ENCODE measurements around the gene F2R.

The F2R gene

DNA sequence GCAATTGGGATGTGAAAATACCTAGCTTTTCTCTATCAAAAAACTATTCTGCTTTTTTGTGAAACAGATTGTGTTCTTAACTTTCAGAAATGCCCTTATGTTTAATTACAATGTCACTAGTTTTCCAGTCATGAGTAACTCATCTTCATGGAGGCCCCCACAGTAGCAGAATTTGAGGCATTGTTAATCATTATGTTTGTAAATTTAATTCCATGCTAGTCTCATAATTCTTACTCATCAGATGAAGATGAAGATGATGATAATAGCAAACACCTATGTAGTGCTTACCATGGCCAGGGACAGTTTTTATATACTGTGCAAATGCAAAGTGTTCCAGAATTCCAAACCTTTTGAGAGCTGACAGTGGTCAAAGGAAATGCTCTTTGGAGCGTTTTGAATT, 27.7 kb upstream of the F2R start:
- no peak for DNase-seq (ENCODE audit: low read depth)
- no peak overlapping the region for H3K4me3 ChIP-seq (ENCODE audit: low read depth, low read length)
- TF ChIP-seq MYC (IDR thresholded peaks at IDR 0.05; ENCODE audit: low read depth, low read length) (no peak), POLR2A (IDR thresholded peaks at IDR 0.05; ENCODE audit: extremely low read depth, insufficient read length) (no peak)
- TF ChIP-seq, protein P1, sequence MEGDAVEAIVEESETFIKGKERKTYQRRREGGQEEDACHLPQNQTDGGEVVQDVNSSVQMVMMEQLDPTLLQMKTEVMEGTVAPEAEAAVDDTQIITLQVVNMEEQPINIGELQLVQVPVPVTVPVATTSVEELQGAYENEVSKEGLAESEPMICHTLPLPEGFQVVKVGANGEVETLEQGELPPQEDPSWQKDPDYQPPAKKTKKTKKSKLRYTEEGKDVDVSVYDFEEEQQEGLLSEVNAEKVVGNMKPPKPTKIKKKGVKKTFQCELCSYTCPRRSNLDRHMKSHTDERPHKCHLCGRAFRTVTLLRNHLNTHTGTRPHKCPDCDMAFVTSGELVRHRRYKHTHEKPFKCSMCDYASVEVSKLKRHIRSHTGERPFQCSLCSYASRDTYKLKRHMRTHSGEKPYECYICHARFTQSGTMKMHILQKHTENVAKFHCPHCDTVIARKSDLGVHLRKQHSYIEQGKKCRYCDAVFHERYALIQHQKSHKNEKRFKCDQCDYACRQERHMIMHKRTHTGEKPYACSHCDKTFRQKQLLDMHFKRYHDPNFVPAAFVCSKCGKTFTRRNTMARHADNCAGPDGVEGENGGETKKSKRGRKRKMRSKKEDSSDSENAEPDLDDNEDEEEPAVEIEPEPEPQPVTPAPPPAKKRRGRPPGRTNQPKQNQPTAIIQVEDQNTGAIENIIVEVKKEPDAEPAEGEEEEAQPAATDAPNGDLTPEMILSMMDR (IDR thresholded peaks at IDR 0.05; ENCODE audit: low read depth, low read length): no peak
- TF ChIP-seq, protein P2, sequence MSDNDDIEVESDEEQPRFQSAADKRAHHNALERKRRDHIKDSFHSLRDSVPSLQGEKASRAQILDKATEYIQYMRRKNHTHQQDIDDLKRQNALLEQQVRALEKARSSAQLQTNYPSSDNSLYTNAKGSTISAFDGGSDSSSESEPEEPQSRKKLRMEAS (IDR thresholded peaks at IDR 0.05; ENCODE audit: low read depth, low read length): no peak

DNA sequence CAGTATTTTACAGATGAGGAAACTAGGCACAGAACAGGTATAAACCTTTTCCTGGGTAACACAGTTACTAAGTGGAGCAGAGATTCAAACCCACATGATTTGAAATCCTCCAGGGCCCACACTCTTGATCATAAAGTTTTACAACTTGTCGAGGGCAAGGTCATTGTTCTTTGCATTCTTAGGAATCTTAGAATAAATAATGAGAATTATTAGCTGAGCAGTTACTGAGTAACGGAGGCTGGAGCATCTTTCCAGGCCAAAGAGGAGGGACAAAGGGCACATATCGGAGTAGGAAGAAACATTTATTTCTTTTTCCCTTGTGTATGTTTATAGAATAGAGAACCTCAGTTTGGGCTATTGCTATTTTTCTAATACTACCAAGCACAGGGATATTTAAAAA, 27.1 kb upstream of the F2R start:
- TF ChIP-seq POLR2A (IDR thresholded peaks at IDR 0.05; ENCODE audit: extremely low read depth, insufficient read length) (no peak), MYC (IDR thresholded peaks at IDR 0.05; ENCODE audit: low read depth, low read length) (no peak)
- TF ChIP-seq, protein P1 (IDR thresholded peaks at IDR 0.05; ENCODE audit: low read depth, low read length): no peak
- TF ChIP-seq, protein P2 (IDR thresholded peaks at IDR 0.05; ENCODE audit: low read depth, low read length): no peak
- no peak for DNase-seq (ENCODE audit: low read depth)
- no peak overlapping the region for H3K4me3 ChIP-seq (ENCODE audit: low read depth, low read length)

DNA sequence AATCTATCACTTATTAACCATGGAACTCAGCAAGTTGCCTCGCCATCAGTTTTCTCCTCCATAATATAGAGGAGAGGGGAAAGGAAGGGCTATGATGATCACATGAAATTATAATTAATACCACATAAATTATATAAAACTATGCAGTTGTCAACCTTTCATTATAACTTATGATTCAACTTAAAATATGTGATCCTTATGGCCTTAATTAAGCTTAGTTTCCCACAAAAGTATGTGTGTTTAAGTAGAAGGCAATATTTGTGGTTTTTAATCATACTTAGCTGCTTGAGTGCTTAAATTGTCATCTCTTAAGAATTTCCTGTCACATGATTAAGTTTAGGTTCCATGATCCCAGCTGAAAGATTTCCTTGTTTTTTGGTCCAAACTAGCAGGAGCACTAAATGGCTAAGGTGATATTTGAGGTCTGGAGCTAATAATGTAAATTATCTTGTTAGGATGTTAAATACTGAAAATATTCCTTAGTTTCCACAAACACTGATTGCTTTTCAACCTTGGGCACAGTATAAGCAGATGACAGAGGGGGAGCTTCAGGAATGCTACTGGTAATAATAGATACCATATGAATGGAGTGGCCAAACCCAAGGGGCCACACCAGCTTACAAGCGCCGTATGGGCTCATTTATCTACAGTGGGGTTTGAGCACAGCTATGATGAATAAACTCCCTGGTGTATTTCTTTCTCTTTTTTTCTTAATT, 26.4 kb upstream of the F2R start:
- H3K4me3 ChIP-seq (ENCODE audit: low read depth, low read length): no peak overlapping the region
- TF ChIP-seq, protein P2 (IDR thresholded peaks at IDR 0.05; ENCODE audit: low read depth, low read length): no peak
- TF ChIP-seq POLR2A (IDR thresholded peaks at IDR 0.05; ENCODE audit: extremely low read depth, insufficient read length): no peak
- no peak for TF ChIP-seq MYC (IDR thresholded peaks at IDR 0.05; ENCODE audit: low read depth, low read length)
- TF ChIP-seq, protein P1 (IDR thresholded peaks at IDR 0.05; ENCODE audit: low read depth, low read length): no peak
- no peak for DNase-seq (ENCODE audit: low read depth)

DNA sequence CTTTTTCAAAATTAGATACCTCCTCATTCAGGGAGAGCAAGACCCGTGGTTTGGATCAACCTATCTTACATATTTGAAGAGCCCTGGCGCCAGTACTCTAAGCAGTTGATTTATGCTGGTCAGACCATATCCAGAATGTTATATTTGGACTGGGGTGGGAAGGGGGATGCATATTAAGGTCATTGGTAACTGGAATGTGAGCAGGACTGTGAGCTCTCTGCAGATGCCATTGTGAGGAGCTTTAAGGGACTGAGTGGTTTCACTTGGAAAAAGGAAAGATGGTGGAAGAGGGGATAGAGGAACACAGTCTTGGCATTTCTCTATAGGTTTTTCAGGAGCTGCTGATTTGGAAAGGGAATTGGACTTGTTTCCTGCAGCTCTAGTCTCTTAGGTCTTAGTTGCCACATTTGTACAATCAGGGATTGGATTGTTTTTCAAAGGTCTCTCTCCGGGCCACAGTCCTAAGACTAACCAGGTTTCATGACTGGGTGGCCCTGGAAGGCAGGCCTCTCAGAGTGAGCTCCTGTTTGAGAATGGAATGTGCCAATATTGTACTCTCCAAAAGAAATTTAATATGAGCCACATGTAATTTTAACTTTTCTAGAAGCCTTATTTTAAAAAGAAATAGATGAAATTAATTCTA, 25.8 kb upstream of the F2R start:
- DNase-seq (ENCODE audit: low read depth): no peak
- no peak overlapping the region for H3K4me3 ChIP-seq (ENCODE audit: low read depth, low read length)
- TF ChIP-seq, protein P2 (IDR thresholded peaks at IDR 0.05; ENCODE audit: low read depth, low read length): no peak
- no peak for TF ChIP-seq MYC (IDR thresholded peaks at IDR 0.05; ENCODE audit: low read depth, low read length)
- no peak for TF ChIP-seq POLR2A (IDR thresholded peaks at IDR 0.05; ENCODE audit: extremely low read depth, insufficient read length)
- TF ChIP-seq, protein P1 (IDR thresholded peaks at IDR 0.05; ENCODE audit: low read depth, low read length): no peak

DNA sequence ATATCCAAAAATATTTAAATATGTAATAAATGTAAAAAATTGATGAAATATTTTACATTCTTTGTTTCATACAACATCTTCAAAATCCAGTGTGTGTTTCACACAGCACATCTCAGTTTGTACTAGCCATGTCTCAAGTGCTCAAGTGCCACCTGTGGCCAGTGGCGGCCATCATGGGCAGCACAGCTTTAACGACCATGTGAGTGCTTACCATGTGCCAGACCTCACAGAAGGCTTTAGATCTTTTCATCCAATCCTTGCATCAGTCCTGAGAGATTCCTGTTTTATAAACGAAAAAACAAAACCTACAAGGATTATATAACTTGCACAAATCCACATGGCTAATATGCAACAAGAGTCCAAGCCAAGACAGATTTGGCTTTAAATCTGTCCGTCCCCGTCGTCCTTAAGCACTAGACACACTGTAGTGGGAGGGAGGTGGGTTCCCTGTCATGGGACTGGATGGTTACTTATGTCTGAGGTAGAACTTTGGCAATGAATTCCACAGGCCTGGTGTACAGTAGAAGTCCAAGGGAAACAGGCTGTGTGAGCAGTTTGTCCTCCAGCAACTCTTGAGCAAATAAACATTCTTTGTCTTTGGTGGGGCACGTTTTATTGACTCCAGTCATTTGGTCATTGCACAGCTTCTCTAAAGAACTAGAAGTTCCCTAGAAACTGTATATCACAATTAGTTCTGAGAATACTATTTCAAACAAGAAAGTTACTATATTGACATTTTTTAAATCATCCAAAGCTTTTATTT, 25.0 kb upstream of the F2R start:
- no peak for DNase-seq (ENCODE audit: low read depth)
- H3K4me3 ChIP-seq (ENCODE audit: low read depth, low read length): no peak overlapping the region

More for the DNA sequence above, 25.0 kb upstream of the F2R start:
- TF ChIP-seq, protein P1 (IDR thresholded peaks at IDR 0.05; ENCODE audit: low read depth, low read length): no peak
- TF ChIP-seq, protein P2 (IDR thresholded peaks at IDR 0.05; ENCODE audit: low read depth, low read length): no peak
- TF ChIP-seq MYC (IDR thresholded peaks at IDR 0.05; ENCODE audit: low read depth, low read length) (no peak), POLR2A (IDR thresholded peaks at IDR 0.05; ENCODE audit: extremely low read depth, insufficient read length) (no peak)

Data from NB4 (cell line).